Lower leg skin (tissue), 3 donors: Measurements from ENCODE around the gene SCN8A.

Experiments used
- CTCF ChIP-seq, 3 donors: fragments of 450-650 bp; IDR thresholded peaks; one replicate each; pipeline ENCODE4 v1.5.1; 2016; ENCODE audit warnings: antibody characterized with exemption in 3 of 3, mild to moderate bottlenecking in 3 of 3, moderate library complexity in 2 of 3
- POLR2A ChIP-seq, 2 donors: fragments of 450-650 bp; IDR thresholded peaks; one replicate each; pipeline ENCODE4 v1.6.1; 2016 to 2017; ENCODE audit warnings: antibody characterized with exemption in 2 of 2, mild to moderate bottlenecking in 1 of 2, moderate library complexity in 1 of 2

GRCh38 chr12:51759175-51759574 lies 168.1 kb downstream of the SCN8A start:
- no peak for TF ChIP-seq CTCF (IDR thresholded peaks at IDR 0.05)
- no peak for TF ChIP-seq POLR2A (IDR thresholded peaks at IDR 0.05)
